HPDE6-E6E7 (cell line): ENCODE measurements around the gene HSD17B14.
"Not testable (repeated sequence)": the region's sequence is repeated elsewhere in the genome, so short reads cannot be mapped to it uniquely, and the experiment has no call there.

Experiments
- DNase-seq: peaks from one replicate; pipeline ENCODE4 v3.0.0; 2011; ENCODE audit warnings: missing footprints; ENCODE audit errors: extremely low spot score

HSD17B14 gene

DNA sequence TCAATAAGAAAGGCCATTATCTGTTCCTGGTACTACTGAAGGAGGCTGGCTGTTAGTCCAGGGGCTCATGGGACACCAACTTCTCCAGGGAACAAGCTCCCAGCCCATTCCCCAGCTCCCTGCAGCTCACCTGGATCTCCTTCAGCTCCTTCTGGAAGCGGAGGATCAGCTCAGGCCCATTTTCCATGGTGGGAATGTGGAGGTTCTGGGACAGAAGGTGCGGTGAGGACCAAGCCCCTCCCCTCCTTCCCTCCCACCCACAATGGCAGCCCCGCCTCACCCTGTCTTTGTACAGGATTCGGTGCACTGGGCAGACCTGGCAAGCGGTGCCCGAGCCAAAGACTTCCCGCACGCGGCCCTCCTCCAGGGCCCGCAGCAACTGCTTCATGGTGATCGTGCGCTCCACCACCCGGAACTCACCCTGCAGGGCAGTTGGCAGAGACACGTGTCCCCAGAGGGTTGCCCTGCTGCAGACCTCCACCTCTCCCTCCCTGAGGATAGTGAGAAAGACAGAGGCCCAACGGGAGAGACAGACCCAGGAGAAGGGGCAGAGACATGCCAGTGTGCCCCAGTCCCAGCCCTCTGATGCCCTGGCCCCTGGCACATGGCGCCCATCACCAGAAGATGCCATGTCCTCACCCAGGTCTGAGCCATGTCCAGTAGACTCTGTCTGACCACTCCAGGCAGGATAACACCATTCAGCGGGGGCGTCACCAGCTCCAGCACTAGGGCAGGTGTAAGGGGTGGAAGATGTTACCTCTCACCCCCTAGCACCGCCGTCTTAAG lies 39.8 kb downstream of the HSD17B14 start:
- DNase-seq = no peak

DNA sequence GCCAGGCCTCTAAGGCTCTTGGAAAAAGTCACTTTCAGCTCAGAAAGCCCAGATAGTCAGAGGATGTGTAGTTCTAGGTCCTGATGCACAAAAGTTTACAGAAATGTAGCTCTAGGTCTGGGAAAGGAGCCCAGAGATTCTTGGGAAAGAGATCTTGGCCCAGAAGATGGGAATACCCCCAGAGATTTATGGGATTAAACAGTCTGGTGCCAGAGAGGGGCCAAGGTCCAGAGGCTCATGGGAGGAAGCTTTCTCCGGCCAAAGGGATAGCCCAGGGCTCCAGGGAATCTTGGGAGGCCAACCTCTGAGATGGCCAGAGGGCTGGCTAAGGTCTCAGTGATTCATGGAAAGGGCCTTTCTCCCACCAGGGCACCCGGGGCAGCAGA lies 40.6 kb downstream of the HSD17B14 start:
- no peak for DNase-seq

DNA sequence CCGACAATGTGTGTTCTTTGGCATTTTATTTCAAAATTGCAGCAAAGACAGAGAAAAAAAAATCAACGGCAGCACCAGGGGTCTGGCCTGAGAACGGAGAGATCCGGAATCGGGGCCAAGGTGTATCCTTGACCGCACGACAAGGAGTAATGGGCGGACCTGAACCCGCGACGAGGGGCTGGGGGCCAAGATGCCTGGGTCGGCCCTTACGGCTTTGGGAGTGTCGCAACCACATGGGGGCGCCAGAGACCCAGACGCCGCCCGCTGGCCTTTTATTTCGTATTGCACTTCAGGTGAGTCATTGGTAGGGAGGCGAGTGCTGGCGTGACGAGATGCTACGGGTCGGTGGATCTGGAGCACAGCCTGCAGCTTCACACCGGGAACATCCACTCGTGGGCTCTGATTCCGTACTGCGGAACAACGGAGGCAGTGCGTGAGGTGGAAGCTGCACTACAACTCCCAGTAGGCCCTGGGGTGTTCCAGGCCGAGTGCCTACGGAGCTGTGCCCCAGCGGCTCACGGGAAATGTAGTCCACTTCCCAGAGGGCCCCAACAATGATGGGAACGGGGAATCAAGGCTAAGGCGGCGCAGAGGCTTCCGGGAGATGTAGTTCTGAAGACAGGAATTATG lies 41.1 kb downstream of the HSD17B14 start:
- DNase-seq = peak; percentile 92

DNA sequence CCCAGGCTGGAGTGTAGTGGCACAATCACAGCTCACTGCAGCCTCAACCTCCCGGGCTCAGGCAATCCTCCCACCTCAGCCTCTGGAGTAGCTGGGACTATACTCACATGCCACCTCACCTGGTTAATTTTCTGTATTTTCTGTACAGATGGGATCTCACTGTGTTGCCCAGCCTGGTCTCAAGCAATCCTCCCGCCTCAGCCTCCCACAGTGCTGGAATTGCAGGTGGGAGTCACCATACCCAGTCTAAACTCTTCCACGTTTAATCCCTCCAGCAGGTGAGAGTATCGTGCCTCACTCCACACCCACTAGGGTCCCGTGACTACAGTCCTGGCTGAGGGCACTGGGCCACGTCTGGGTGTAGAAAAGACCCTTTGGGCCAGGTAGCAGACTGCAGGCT lies 42.0 kb downstream of the HSD17B14 start:
- no peak for DNase-seq

DNA sequence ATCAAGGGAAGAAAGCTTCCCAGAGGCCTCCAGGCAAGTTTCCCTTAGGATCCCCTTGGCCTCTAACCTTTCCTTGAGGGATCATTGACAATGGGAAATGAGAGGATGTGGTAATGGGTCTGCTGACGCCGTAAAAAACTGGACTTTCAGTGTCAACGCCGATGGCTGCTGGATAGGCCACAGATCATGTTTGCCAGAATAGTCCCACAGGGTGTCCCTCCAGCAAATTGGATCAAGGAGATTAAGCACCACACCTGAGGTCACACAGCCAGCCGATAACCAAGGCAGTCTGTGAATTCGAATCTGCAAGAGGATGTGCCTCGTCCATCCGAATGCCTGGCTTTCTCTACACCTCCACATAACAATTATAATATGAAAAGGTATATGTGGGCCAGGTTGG lies 43.0 kb downstream of the HSD17B14 start:
- DNase-seq = no peak

DNA sequence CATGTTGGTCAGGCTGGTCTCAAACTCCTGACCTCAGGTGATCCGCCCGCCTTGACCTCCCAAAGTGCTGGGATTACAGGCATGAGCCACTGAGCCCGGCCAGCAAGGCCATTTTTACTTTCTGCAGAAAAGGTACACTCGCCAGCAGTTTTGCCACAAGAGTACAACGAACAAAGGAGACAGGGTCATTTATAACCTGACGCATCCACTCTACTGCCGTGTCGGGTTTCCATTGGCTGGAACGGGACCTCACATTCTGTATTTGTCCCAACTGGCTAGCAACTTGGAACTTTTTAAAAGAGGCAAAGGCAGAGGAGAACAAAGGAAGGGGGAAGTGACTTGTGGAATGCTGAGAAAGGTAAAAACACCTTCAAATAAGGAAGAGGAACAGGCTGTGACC lies 49.0 kb downstream of the HSD17B14 start:
- not testable (repeated sequence) for DNase-seq

DNA sequence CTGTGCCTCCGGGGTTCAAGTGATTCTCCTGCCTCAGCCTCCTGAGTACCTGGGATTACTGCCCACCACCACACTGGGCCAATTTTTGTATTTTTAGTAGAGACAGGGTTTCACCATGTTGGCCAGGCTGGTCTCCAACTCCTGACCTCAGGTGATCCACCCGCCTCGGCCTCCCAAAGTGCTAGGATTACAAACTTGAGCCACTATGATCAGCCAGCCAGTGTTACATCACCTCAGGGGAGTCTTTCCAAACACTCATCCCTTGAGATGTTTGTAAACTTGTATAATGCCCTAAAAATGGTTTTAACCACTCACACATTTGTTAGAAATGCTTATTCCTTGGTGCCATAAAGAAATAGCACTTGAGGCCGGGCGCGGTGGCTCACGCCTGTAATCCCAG lies 49.9 kb downstream of the HSD17B14 start:
- DNase-seq = not testable (repeated sequence)

DNA sequence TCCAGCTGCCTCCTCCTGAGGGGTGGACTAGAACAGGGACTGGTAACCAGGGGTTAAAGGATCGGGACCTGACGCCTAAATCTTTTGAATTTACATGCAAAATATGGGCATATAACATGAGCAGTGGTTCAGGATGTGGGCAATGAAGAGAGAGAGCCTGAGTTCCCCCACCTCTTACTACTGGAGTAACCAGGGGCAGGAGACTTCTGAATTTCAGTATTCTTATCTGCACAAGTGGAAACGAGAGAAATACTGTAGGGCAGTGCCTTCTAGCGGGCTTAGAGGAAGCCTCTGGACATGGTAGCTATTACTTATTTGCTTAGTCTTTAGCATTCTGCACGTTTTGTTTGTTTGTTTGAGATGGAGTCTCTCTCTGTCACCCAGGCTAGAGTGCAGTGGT lies 51.8 kb downstream of the HSD17B14 start:
- no peak for DNase-seq

DNA sequence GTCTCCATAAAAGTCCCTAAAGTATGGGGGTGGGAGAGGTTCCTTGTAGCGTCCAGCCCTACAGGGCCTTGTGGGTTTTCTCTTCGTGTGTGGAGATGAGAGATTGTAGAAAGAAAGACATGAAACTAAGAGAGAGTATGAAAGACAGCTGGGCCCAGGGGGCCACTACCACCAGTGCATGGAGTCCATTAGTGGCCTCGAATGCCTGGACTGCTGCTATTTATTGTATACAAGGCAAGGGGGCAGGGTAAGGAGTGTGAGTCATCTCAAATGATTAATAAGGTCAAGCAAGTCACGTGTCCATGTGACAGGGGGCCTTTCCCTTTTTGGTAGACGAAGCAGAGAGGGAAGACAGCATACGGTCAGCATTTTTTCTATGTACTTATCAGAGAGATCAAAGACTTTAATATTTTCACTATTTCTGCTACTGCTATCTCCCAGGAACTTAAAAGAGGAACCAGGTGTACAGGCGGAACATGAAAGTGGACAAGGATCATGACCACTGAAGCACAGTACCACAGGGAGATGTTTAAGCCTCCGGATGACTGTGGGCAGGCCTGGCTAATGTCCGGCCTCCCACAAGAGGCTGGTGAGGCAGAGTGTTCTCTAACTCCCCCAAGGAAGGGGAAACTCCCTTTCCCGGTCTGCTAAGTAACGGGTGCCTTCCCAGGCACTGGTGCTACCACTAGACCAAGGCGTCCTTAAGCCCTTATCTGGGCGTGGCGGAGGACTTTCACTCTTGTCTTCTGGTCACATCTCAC lies 55.5 kb downstream of the HSD17B14 start:
- no peak for DNase-seq

DNA sequence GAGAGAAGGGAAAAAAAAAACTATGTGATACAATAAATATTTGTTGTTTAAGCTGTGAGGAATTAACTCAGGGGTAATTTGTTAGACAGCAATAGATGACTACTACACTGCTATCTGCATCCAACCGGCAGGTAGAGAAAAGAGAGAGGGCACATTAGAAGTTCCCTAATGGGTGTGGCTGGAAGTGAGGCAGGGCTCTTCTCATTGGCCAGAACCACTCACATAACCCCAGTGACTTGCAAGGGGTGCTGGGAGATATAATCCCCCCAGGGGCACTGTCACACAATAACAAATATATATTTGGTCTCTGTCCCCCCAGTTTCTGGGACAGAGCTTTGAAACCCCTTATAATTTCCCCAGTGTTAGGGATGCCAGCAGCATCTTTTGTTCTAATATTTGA lies 56.7 kb downstream of the HSD17B14 start:
- no peak for DNase-seq

DNA sequence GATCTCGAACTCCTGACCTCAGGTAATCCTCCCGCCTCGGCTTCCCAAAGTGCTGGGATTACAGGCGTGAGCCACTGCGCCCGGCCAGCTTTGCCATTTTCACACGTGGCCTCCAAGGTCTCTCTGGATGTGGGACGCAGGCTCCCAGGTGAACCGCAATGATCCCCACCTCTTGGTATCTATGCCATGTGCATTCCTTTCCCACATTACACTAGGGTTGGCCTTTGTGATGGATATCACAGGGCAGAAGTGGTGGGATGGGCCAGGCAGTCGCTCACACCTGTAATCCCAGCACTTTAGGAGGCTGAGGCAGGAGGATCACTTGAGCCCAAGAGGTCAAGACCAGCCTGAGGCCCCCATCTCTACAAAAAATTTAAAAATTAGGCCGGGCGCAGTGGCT lies 58.6 kb downstream of the HSD17B14 start:
- DNase-seq = no peak

DNA sequence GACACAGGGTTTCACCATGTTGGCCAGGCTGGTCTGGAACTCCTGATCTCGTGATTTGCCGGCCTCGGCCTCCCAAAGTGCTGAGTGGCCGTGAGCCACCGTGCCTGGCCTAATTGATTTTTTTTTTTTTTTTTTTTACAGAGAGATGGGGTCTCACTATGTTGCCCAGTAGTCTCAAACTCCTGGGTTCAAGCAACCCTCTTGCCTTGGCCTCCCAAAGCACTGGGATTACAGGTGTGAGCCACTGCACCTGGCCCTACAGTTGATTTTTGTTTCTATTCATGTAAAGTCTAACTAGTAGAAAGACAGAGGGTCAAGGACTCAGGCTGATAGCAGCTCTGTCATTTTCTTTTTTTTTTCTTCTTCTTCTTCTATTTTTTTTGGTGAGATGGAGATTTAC lies 59.2 kb downstream of the HSD17B14 start:
- no peak for DNase-seq

DNA sequence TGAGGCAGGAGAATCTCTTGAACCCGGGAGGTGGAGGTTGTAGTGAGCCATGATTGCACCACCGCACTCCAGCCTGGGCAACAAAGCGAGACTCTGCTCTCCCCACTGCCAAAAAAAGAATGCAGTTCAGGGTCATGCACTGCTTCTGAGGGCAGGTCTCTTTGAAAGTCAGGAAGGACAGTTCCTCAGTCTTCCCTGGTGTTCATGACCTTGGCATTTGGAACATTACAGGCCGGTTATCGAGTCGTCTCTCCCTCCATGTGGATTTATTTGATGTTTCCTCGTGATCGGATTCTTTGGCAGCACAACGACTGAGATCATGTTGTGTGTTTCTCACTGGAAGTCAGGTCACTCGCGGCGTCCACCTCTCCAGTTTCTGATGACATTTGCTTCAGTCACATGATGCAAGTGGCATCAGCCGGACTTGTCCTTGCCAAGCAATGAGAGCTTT lies 63.8 kb downstream of the HSD17B14 start:
- DNase-seq = no peak

DNA sequence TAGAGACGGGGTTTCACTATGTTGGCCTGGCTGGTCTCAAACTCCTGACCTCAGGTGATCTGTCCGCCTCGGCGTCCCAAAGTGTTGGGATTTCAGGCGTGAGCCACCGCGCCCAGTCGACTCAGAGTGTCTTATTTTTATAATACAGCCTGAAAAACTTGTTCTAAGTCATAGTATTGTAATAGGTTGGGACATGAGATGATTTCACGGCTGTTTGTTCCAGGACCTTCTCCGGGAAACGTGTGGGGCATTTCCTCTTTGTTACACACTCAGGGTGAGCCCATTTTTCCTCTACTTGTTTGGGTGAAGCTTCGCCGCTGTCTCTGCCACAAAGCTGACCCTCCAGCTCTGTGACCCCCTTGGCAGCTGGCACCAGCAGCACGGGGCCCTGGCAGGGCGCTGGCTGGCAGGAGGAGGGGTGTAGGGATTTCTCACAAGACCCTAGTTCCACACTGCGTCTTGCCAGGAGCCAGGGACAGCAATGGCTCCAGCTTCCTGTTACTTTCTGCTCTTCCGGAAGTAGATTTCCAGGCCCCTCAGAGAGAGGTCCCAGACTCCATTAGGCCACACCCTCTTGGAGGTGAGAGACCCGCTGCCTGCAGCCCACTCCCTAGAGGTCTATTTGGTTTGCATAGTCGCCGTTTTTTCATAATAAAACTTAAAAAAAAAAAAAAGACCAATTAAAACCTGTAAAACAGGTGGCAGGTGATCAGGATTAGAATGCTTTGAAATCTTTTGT lies 65.4 kb downstream of the HSD17B14 start:
- peak; percentile 53 for DNase-seq

DNA sequence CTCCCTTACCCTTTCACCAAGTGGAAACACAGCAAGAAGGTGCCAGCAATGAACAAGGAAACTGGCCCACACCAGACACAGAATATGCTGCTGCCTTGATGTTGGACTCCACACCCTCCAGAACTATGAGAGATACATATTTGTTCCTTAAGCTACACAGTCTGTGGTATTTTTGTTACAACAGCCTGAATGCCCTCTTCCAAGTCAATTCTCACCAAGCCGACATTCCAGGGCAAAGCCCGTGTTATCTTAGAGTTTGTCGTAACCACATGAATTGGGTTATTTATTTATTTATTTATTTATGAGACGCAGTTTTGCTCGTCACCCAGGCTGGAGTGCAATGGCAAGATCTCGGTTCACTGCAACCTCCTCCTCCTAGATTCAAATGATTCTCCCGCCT lies 66.0 kb downstream of the HSD17B14 start:
- DNase-seq = no peak

DNA sequence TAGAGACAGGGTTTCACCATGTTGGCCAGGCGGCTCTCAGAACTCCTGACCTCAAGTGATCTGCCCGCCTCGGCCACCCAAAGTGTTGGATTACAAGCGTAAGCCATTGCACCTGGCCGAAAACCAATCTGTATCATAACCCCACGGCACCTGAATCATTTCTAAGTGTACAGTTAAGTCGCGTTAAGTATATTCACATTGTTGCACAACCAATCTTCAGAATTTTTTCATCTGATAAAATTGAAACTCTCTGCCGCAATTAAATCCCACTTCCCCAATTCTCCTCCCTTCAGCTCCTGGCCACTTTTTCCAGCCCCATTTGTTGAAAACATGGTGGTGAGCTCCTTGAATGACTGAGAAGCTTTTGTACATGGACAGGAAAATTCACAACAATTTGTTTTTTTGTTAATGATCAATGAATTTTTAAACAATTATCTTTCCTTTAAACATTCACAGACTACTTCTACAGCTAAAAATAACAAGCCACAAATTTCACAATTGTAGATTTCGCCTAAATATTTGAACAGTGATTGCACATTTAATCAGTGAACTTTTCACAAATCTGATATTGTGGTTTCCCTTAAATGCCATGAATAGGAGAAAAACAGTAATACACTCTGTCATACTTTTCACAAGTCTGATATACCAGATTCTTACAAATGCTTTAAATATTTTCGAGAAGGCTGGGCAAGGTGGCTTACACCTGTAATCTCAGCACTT lies 67.1 kb downstream of the HSD17B14 start:
- DNase-seq = no peak

DNA sequence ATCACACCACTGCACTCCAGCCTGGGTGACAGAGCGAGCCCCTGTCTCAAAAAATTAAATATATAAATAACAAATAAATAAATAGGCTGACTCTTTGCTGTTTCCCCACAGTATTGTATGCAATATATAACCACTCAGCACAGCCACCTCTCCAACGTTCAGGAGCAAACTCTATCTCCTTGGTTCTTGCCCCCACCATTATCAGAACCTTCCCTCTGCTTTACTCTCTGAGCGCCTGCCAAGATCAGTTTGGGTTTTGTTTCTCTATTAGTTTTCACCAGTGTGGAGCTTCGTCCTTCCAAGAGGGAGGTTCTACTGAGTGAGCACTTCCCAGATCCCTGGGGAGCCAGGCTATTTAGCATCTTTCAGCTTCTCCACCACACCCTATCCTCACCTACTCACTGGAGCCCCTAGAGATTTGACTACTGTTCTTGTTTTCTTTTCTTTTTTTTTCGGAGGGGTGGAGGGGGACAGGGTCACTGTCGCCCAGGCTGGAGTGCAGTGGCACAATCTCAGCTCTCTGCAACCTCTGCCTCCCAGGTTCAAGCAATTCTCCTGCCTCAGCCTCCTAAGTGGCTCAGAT lies 68.0 kb downstream of the HSD17B14 start:
- DNase-seq = not testable (repeated sequence)

DNA sequence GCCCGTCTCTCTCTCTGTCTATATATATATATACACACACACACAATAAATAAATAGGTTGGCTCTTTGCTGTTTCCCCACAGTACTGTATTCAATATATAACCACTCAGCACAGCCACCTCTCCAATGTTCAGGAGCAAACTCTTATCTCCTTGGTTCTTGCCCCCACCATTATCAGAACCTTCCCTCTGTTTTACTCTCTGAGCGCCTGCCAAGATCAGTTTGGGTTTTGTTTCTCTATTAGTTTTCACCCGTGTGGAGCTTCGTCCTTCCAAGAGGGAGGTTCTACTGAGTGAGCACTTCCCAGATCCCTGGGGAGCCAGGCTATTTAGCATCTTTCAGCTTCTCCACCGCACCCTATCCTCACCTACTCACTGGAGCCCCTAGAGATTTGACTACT lies 70.5 kb downstream of the HSD17B14 start:
- not testable (repeated sequence) for DNase-seq
